RWPE1 (cell line): Measurements from ENCODE around the gene CYP2R1.
"Not testable (repeated sequence)": the region's sequence is repeated elsewhere in the genome, so short reads cannot be mapped to it uniquely, and the experiment has no call there.

Experiments used
- CTCF ChIA-PET: fragments of 350-600 bp; sonication (Branson Sonifier 250); formaldehyde crosslinking; extraction: SDS; loops from one replicate; lab custom pipeline; 2021; lab: Yijun Ruan, JAX
- POLR2A ChIA-PET: fragments of 400-600 bp; formaldehyde crosslinking; extraction: SDS; loops from one replicate; lab custom pipeline; 2020; ENCODE audit warnings: antibody characterized with exemption; ENCODE audit not compliant: low non-redundant PET; lab: Yijun Ruan, JAX
- DNase-seq: peaks from one replicate; pipeline ENCODE4 v3.0.0; 2012; ENCODE audit warnings: low spot score
- H3K27ac ChIP-seq: fragments of 450-650 bp; 2 replicates; pipeline ENCODE4 v1.5.1; 2017
- CTCF ChIP-seq: fragments of 450-650 bp; conservative IDR thresholded peaks from 2 replicates; pipeline ENCODE4 v1.5.1; 2017; ENCODE audit warnings: low read depth, mild to moderate bottlenecking

Gene CYP2R1

GRCh38 chr11:14894657-14895598 is 2.9 kb upstream of the CYP2R1 start:
- TF ChIP-seq CTCF = no peak
- ChIA-PET POLR2A (no interaction called here), CTCF (interaction anchor here (0.8 kb wide), 1 partner anchor 13 kb away, joined by 6 read pairs; no protein-coding TSS in a partner anchor)
- DNase-seq = no peak
- no peak overlapping the region for H3K27ac ChIP-seq

GRCh38 chr11:14892577-14892976 is 546 bp upstream of the CYP2R1 start:
- no peak for DNase-seq
- POLR2A ChIA-PET = no interaction called here
- CTCF ChIA-PET = no interaction called here
- peak overlapping the region; percentile 75; the same call in 1 of the 2 replicates for H3K27ac ChIP-seq
- TF ChIP-seq CTCF = no peak

GRCh38 chr11:14891143-14892035 is 642 bp downstream of the CYP2R1 start:
- peak overlapping the region; percentile 75 for H3K27ac ChIP-seq
- ChIA-PET POLR2A (interaction anchor here (0.8 kb wide), 1 partner anchor 11 kb away, joined by 3 read pairs; no protein-coding TSS in a partner anchor), CTCF (interaction anchor here (1.0 kb wide), 1 partner anchor 17 kb away, joined by 3 read pairs; no protein-coding TSS in a partner anchor)
- no peak for TF ChIP-seq CTCF
- DNase-seq = peak; percentile 78

- POLR2A ChIA-PET = no interaction called here
- H3K27ac ChIP-seq = no peak overlapping the region
- TF ChIP-seq CTCF = no peak
- CTCF ChIA-PET = no interaction called here
- no peak for DNase-seq
These were observed 5.5 kb downstream of the CYP2R1 start for GRCh38 chr11:14886513-14886912.

- CTCF ChIA-PET = no interaction called here
- no peak overlapping the region for H3K27ac ChIP-seq
- POLR2A ChIA-PET = no interaction called here
- no peak for TF ChIP-seq CTCF
- DNase-seq = no peak
These were observed 7.3 kb downstream of the CYP2R1 start for GRCh38 chr11:14884667-14885273.

- CTCF ChIA-PET, H3K27ac ChIP-seq, DNase-seq, POLR2A ChIA-PET: not testable (repeated sequence)
These were observed 8.3 kb downstream of the CYP2R1 start for GRCh38 chr11:14883683-14884082.
